Common myeloid progenitor, CD34-positive (primary cell): Measurements from ENCODE around the gene RNF103.

Experiments used
- CTCF ChIA-PET: fragments of 350-600 bp; sonication (Branson Sonifier 250); formaldehyde crosslinking; loops from one replicate; lab custom pipeline; 2021; ENCODE audit warnings: antibody characterized with exemption; lab: Charles Lee
- POLR2A ChIA-PET: fragments of 350-600 bp; sonication (Branson Sonifier 250); formaldehyde crosslinking; loops from one replicate; lab custom pipeline; 2021; ENCODE audit warnings: antibody characterized with exemption; lab: Charles Lee
- DNase-seq, 3 donors: peaks; one replicate each; pipeline versions ENCODE4 v3.0.0 to v3.0.0-alpha.2; 2013
- H3K27ac ChIP-seq, 2 experiments: 1 replicate in 1 of 2; 2 replicates in 1 of 2; pipeline ENCODE4 v1.7.0; 2013; ENCODE audit warnings: inconsistent platforms in 2 of 2, low read length in 2 of 2, mild to moderate bottlenecking in 2 of 2, low read depth in 1 of 2, moderate library complexity in 1 of 2; ENCODE audit not compliant: severe bottlenecking in 2 of 2, insufficient read depth in 1 of 2, poor library complexity in 1 of 2
- H3K27me3 ChIP-seq, 5 experiments: replicated peaks in 2 of 5; 1 replicate in 3 of 5; 2 replicates in 2 of 5; pipeline versions ENCODE4 v1.6.1 to v1.7.0; 2013; ENCODE audit warnings: low read length in 4 of 5, mild to moderate bottlenecking in 2 of 5, moderate library complexity in 2 of 5, inconsistent platforms in 1 of 5; ENCODE audit not compliant: insufficient read depth in 5 of 5, control insufficient read depth in 4 of 5
- H3K36me3 ChIP-seq, 4 experiments: 1 replicate in 2 of 4; 2 replicates in 2 of 4; pipeline versions ENCODE4 v1.6.1 to v1.7.0; 2013; ENCODE audit warnings: low read length in 3 of 4, control low read depth in 1 of 4, mild to moderate bottlenecking in 1 of 4; ENCODE audit not compliant: control insufficient read depth in 4 of 4, insufficient read depth in 4 of 4
- H3K4me1 ChIP-seq, 4 experiments: 1 replicate in 3 of 4; 2 replicates in 1 of 4; pipeline versions ENCODE4 v1.6.1 to v1.7.1; 2013; ENCODE audit warnings: low read length in 3 of 4, mild to moderate bottlenecking in 3 of 4, control low read depth in 1 of 4, inconsistent platforms in 1 of 4, moderate library complexity in 1 of 4; ENCODE audit not compliant: control insufficient read depth in 4 of 4, insufficient read depth in 4 of 4; ENCODE audit errors: control extremely low read depth in 1 of 4
- H3K4me3 ChIP-seq, 7 experiments: 1 replicate in 4 of 7; 2 replicates in 3 of 7; pipeline versions ENCODE4 v1.5.1 to v1.7.0; 2013; ENCODE audit warnings: mild to moderate bottlenecking in 7 of 7, low read length in 6 of 7, moderate library complexity in 6 of 7, inconsistent platforms in 2 of 7, low read depth in 2 of 7, control low read depth in 1 of 7; ENCODE audit not compliant: insufficient read depth in 4 of 7, control insufficient read depth in 1 of 7; ENCODE audit errors: extremely low read depth in 1 of 7
- H3K9me3 ChIP-seq, 5 experiments: 1 replicate in 4 of 5; 2 replicates in 1 of 5; pipeline versions ENCODE4 v1.6.1 to v1.7.1; 2013; ENCODE audit warnings: low read length in 4 of 5, mild to moderate bottlenecking in 2 of 5, inconsistent platforms in 1 of 5, low read depth in 1 of 5, moderate library complexity in 1 of 5; ENCODE audit not compliant: control insufficient read depth in 4 of 5, insufficient read depth in 2 of 5; ENCODE audit errors: control extremely low read depth in 1 of 5
- WGBS: methylation state at CpG from one replicate; pipeline ENCODE4 v1.1.5; 2013; ENCODE audit not compliant: insufficient coverage; 5-methylcytosine and 5-hydroxymethylcytosine counted together

The RNF103 gene

DNA sequence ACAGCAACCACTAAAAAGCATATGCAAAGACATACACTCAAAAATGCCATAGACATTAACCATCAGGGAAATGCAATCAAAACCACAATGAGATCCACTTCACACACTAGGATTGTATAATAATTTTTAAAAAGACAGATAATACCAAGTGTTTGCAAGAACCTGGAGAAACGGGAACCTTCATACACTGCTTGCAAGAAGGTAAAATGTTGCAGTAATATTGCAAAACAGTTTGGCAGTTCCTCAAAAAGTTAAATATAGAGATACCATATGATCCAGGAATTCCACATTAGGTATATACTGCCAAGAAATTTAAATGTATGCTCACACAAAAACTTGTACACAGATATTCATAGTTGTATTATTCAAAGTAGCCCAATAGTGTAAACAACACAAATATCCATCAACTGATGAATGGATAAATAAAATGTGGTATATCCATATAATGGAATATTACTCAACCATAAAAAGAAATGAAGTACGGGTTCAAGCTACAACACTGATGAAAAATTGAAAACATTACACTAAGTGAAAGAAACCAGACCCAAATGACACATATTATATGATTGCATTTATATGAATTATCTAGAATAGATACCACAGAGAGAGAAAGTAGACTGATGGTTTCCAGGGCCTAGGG lies 45.7 kb downstream of the RNF103 start:
- H3K27me3 ChIP-seq = no peaks in the 10 kb centered on the region
- peaks cover 0 to 4% (median 0%) of the 10 kb centered on the region in 5 experiments for H3K9me3 ChIP-seq
- no peak for DNase-seq
- WGBS = no CpG with 5 or more reads among the region's 2 CpGs
- no peaks in the 10 kb centered on the region for H3K36me3 ChIP-seq
- ChIA-PET POLR2A (no interaction called here), CTCF (no interaction called here)
- H3K4me3 ChIP-seq = no peak overlapping the region
- H3K4me1 ChIP-seq = no peaks in the 10 kb centered on the region
- no peak overlapping the region for H3K27ac ChIP-seq

DNA sequence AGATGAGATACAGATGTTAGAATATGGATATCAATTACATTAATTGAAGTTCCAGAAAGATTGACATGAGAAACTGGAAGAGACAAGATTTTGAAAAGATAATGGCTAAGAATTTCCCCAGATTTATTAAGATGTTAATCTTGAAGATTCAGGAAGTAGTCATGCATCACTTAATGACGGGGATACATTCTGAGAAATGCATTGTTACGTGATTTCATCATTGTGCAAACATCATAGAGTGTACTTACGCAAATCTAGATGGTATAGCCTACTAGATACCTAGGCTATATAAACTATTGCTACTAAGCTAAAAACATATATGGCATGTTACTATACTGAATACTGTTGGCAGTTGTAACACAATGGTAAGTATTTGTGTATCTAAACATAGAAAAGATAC lies 53.6 kb downstream of the RNF103 start:
- Histone ChIP-seq H3K4me1 (no peaks in the 10 kb centered on the region), H3K36me3 (no peaks in the 10 kb centered on the region), H3K9me3 (no peaks in the 10 kb centered on the region), H3K4me3 (no peak overlapping the region), H3K27me3 (no peaks in the 10 kb centered on the region), H3K27ac (no peak overlapping the region)
- WGBS = no CpG with 5 or more reads among the region's 3 CpGs
- ChIA-PET POLR2A (no interaction called here), CTCF (interaction anchor here (0.8 kb wide), 1 partner anchor 38 kb away, joined by 3 read pairs; no protein-coding TSS in a partner anchor)
- no peak for DNase-seq

DNA sequence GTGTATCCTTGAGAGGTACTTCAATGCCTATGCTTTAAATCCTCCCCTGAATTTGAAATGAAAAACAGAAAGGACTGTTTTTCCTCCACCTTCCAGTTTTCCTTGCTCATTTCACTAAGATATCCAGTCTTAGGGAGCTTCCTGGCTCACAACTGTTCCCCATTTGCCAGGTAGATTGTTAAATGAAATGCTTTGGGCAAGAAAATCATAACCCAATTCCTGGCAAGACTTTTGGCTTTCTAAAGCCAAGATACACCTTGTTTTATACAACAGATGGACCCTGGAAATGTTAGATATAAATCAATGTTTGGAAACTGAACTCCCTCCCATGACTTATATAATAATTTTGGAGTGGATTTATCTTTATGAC lies 56.9 kb downstream of the RNF103 start:
- CTCF ChIA-PET = no interaction called here
- H3K36me3 ChIP-seq = no peaks in the 10 kb centered on the region
- DNase-seq = no peak
- no peak overlapping the region for H3K4me3 ChIP-seq
- peaks cover 5 to 12% (median 11%) of the 10 kb centered on the region in 4 experiments for H3K4me1 ChIP-seq
- H3K27ac ChIP-seq = no peak overlapping the region
- no peaks in the 10 kb centered on the region for H3K9me3 ChIP-seq
- no peaks in the 10 kb centered on the region for H3K27me3 ChIP-seq
- POLR2A ChIA-PET = no interaction called here

DNA sequence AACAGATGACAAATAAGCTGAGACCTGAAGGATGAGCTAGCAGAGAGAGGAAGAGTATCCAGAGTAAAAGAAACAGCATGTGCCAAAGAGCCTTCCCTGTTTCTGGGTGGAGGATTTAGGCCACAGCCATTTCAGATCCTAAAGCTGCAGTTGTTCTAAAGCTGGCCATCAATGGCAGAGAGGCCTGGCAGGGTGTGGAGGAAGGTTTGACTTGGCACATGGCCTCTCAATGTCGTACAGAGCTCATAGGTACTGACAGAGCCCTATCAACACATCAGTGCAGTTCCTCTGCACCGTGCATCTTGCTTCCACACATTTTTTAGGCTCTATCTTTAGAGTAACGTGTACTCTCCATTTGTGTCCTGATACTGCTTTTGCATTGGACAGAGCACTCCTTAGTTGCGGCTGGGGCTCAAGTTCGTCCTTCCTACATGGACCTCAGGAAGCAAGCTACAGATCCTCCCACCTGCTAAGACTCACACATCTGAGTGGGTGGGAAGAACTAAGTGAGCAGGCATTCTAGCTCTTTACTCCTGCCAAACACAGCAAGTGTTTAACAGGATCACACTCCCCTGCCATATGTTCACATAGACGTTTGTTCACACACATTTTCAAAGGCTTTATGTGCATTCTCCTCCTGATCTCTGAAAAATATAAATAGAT lies 57.4 kb downstream of the RNF103 start:
- Histone ChIP-seq H3K36me3 (no peaks in the 10 kb centered on the region), H3K4me1 (peaks cover 10 to 17% (median 13%) of the 10 kb centered on the region in 4 experiments), H3K27ac (no peak overlapping the region), H3K9me3 (no peaks in the 10 kb centered on the region), H3K4me3 (no peak overlapping the region), H3K27me3 (no peaks in the 10 kb centered on the region)
- POLR2A ChIA-PET = no interaction called here
- CTCF ChIA-PET = no interaction called here
- WGBS = 100% methylated on average over 3 of the region's 6 CpGs
- DNase-seq = no peak

DNA sequence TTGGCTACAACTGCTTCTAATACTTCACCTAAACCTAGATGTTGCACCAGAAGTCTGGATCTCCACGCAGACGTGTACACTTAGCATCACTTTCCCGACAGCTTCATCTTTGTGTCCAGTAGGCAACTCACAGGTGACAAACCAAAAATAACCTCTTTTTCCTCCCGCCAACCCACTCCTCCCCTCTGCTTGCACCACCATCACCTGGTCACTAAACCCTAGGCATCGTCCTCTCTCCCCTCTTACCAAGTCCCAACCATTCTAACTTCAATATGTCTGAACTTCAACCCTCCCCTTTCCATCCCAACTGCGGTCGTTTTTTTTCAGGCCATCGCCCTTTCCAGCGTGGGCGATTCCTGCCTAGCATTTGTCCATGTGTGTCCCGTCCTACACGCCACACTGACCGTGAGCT lies 60.0 kb downstream of the RNF103 start:
- DNase-seq = no peak
- WGBS = 77% methylated on average over 12 of the region's 13 CpGs
- H3K4me3 ChIP-seq = peak overlapping the region in 6 of 7 experiments; percentile 72 to 93 (median 90)
- peak overlapping the region; percentile 98 to 99 for H3K27ac ChIP-seq
- H3K27me3 ChIP-seq = no peaks in the 10 kb centered on the region
- no peaks in the 10 kb centered on the region for H3K9me3 ChIP-seq
- H3K4me1 ChIP-seq = peaks cover 10 to 17% (median 13%) of the 10 kb centered on the region in 4 experiments
- ChIA-PET POLR2A (no interaction called here), CTCF (no interaction called here)
- H3K36me3 ChIP-seq = peaks cover 0 to 7% (median 0%) of the 10 kb centered on the region in 4 experiments

DNA sequence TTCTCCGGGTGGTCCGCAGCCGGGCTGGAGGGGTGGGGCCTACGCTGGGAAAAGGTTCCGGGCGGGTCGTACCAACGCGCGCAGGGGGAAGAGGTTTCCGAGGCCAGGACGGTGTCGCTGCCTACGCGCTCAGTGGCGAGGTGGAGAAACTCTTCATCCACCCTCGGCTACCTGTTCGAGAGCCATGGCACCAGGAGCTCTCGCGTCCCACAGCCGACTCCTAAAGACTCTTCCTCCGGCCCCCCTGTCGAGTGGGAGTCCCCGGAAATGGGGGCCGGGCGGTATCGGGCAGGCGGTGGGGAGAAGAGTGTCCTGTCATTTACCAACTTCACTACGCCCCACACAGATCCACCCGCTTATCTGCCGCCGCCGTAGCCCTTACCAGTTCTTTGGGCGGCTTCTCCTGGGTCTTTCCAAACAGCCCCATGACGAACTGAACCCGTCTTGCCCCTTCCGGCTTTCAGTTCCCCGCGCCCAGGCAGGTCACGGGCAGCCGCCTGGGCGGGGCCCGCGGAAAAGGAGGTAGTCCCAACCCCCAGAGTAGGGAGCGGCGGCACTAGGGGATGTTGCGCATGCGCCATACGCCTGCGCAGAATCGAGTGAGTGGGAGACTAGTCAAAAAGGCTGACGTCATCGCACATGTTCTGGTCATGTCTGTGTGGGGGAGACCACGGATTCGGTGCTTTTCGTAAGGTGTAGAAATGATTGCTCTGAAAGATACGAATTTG lies 60.6 kb downstream of the RNF103 start, which contains the start of gene CHMP3:
CHMP3 (minus strand) TSS at position 522 of the 728 bp plus-strand sequence; CDS start at position 427, 95 bp downstream.
- Histone ChIP-seq H3K9me3 (no peaks in the 10 kb centered on the region), H3K4me1 (peaks cover 10 to 17% (median 13%) of the 10 kb centered on the region in 4 experiments), H3K4me3 (peak within 1 kb of the TSS; percentile 64 to 93 (median 88)), H3K27ac (peak within 1 kb of the TSS; percentile 98 to 99), H3K36me3 (peaks cover 0 to 7% (median 1%) of the 10 kb centered on the region in 4 experiments), H3K27me3 (no peaks in the 10 kb centered on the region)
- ChIA-PET CTCF (interaction anchor here (1.1 to 1.2 kb wide), 2 partner anchors 11 to 19 kb away, joined by 4 read pairs; no protein-coding TSS in a partner anchor), POLR2A (interaction anchor here (0.7 to 1.1 kb wide), 2 partner anchors 12 to 46 kb away, joined by 3 to 4 read pairs; no protein-coding TSS in a partner anchor)
- WGBS = 0% methylated on average over 52 of the region's 57 CpGs
- peak; percentile 96 to 98 (median 97) for DNase-seq
